Activated CD4-positive, CD25-positive, alpha-beta regulatory T cell treated with anti-CD3 and anti-CD28 coated beads, Interleukin-2, amount 50 U/mL, for 72 hours (primary cell): ENCODE data around the gene SASH1.

Experiments
- DNase-seq: peaks from one replicate; pipeline ENCODE4 v3.0.0; 2021

SASH1 gene

GRCh38 chr6:148461986-148462577, 119.4 kb downstream of the SASH1 start:
- no peak for DNase-seq

- no peak for DNase-seq
These were observed 121.0 kb downstream of the SASH1 start for GRCh38 chr6:148463671-148464070.

GRCh38 chr6:148464319-148465010, 121.8 kb downstream of the SASH1 start:
- DNase-seq = peak; percentile 41

GRCh38 chr6:148465011-148465335, 122.3 kb downstream of the SASH1 start:
- DNase-seq = no peak

- no peak for DNase-seq
These were observed 123.0 kb downstream of the SASH1 start for GRCh38 chr6:148465670-148466069.

- no peak for DNase-seq
These were observed 123.5 kb downstream of the SASH1 start for GRCh38 chr6:148466158-148466557.

- no peak for DNase-seq
These were observed 125.3 kb downstream of the SASH1 start for GRCh38 chr6:148467926-148468325.

GRCh38 chr6:148470156-148470555, 127.5 kb downstream of the SASH1 start:
- no peak for DNase-seq

- DNase-seq = no peak
These were observed 128.2 kb downstream of the SASH1 start for GRCh38 chr6:148470606-148471465.

GRCh38 chr6:148471624-148472159, 129.1 kb downstream of the SASH1 start:
- no peak for DNase-seq

GRCh38 chr6:148472171-148473105, 129.8 kb downstream of the SASH1 start:
- DNase-seq = no peak

GRCh38 chr6:148479497-148479896, 136.9 kb downstream of the SASH1 start:
- no peak for DNase-seq

- no peak for DNase-seq
These were observed 144.8 kb downstream of the SASH1 start for GRCh38 chr6:148487461-148487860.

- no peak for DNase-seq
These were observed 149.1 kb downstream of the SASH1 start for GRCh38 chr6:148491638-148492251.

- DNase-seq = no peak
These were observed 150.1 kb downstream of the SASH1 start for GRCh38 chr6:148492654-148493290.

GRCh38 chr6:148493424-148493823, 150.8 kb downstream of the SASH1 start:
- no peak for DNase-seq

GRCh38 chr6:148494226-148494625, 151.6 kb downstream of the SASH1 start:
- no peak for DNase-seq

- no peak for DNase-seq
These were observed 152.4 kb downstream of the SASH1 start for GRCh38 chr6:148495029-148495428.

- no peak for DNase-seq
These were observed 154.6 kb downstream of the SASH1 start for GRCh38 chr6:148497257-148497656.

GRCh38 chr6:148497717-148498116, 155.1 kb downstream of the SASH1 start:
- no peak for DNase-seq

GRCh38 chr6:148500402-148500801, 157.8 kb downstream of the SASH1 start:
- no peak for DNase-seq

GRCh38 chr6:148501178-148501590, 158.5 kb downstream of the SASH1 start:
- no peak for DNase-seq
